Neural cell (in vitro differentiated cells): Measurements from ENCODE around the gene SCLY.

ENCODE experiments used
- EP300 ChIP-seq: fragments of 450-650 bp; conservative IDR thresholded peaks from 2 replicates; pipeline ENCODE4 v1.6.1; 2014; ENCODE audit warnings: antibody characterized with exemption, mild to moderate bottlenecking, moderate library complexity; ENCODE audit not compliant: poor library complexity, severe bottlenecking
- EZH2 ChIP-seq: fragments of 200-600, 300-800 bp; shearing (Covaris generic), sonication (generic); IDR thresholded peaks from 2 replicates; pipeline ENCODE4 v1.6.1; 2014; ENCODE audit warnings: antibody characterized with exemption, low read length, borderline replicate concordance, mild to moderate bottlenecking; ENCODE audit not compliant: insufficient read depth, poor library complexity, severe bottlenecking
- MXI1 ChIP-seq: fragments of 450-650 bp; conservative IDR thresholded peaks from 2 replicates; pipeline ENCODE4 v1.6.1; 2014; ENCODE audit warnings: antibody characterized with exemption, mild to moderate bottlenecking; ENCODE audit not compliant: poor library complexity, severe bottlenecking
- POLR2AphosphoS5 ChIP-seq: IDR thresholded peaks from 2 replicates; pipeline ENCODE4 v1.6.1; 2012
- RAD21 ChIP-seq: fragments of 450-650 bp; conservative IDR thresholded peaks from 2 replicates; pipeline ENCODE4 v1.6.1; 2014; ENCODE audit warnings: antibody characterized with exemption, mild to moderate bottlenecking, moderate library complexity
- SMC3 ChIP-seq: fragments of 450-650 bp; conservative IDR thresholded peaks from 2 replicates; pipeline ENCODE4 v1.6.1; 2014; ENCODE audit warnings: antibody characterized with exemption, mild to moderate bottlenecking, moderate library complexity; ENCODE audit not compliant: poor library complexity
- TAF1 ChIP-seq: IDR thresholded peaks from 2 replicates; pipeline ENCODE4 v1.6.1; 2012; ENCODE audit warnings: low read depth
- TF ChIP-seq, protein P1 (sequence below): fragments of 450-650 bp; IDR thresholded peaks from 2 replicates; pipeline ENCODE4 v1.5.1; 2014; ENCODE audit warnings: antibody characterized with exemption, mild to moderate bottlenecking, moderate library complexity; ENCODE audit not compliant: poor library complexity, severe bottlenecking

DNA sequence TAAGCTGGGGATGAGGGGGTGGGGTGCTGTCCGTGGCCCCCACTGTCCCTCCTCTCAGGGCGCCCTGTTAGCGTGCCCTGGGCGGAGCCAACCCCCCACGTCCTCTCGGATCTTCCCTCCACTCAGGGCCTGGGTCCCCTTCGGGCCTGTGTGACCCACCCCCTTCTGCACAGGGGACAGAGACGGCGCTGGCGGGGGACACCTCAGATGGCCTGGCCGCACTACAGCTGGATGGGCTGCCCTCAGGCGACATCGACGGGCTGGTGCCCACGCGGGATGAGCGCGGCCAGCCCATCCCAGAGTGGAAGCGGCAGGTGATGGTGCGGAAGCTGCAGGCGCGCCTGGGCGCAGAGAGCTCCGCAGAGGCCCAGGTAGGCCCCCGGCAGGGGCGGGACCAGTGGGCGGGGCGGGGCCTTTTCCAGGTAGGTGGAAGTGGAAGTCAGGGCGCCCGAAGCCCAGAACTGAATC, 67.8 kb downstream of the SCLY start:
- TF ChIP-seq TAF1: no peak
- TF ChIP-seq EZH2: no peak
- TF ChIP-seq, protein P1, sequence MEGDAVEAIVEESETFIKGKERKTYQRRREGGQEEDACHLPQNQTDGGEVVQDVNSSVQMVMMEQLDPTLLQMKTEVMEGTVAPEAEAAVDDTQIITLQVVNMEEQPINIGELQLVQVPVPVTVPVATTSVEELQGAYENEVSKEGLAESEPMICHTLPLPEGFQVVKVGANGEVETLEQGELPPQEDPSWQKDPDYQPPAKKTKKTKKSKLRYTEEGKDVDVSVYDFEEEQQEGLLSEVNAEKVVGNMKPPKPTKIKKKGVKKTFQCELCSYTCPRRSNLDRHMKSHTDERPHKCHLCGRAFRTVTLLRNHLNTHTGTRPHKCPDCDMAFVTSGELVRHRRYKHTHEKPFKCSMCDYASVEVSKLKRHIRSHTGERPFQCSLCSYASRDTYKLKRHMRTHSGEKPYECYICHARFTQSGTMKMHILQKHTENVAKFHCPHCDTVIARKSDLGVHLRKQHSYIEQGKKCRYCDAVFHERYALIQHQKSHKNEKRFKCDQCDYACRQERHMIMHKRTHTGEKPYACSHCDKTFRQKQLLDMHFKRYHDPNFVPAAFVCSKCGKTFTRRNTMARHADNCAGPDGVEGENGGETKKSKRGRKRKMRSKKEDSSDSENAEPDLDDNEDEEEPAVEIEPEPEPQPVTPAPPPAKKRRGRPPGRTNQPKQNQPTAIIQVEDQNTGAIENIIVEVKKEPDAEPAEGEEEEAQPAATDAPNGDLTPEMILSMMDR: no peak
- no peak for TF ChIP-seq RAD21
- TF ChIP-seq POLR2AphosphoS5: no peak
- TF ChIP-seq EP300: no peak
- no peak for TF ChIP-seq MXI1
- TF ChIP-seq SMC3: no peak
